DND-41 (cell line): Measurements from ENCODE around the gene RNLS.

Experiments
- ATAC-seq: fragments of 200-7000 bp; cut with Tn5 transposase; 3 replicates; pipeline ENCODE4 v1.9.1; 2021; ENCODE audit warnings: low read depth; ENCODE audit not compliant: insufficient read depth
- DNase-seq: peaks from one replicate; pipeline ENCODE4 v3.0.0-alpha.2; 2020
- H2AFZ ChIP-seq: 2 replicates; pipeline ENCODE4 v1.6.0; 2012; ENCODE audit warnings: low read depth, low read length
- H3K27ac ChIP-seq: 2 replicates; pipeline ENCODE4 v1.5.1; 2012; ENCODE audit warnings: low read length, inconsistent platforms
- H3K27me3 ChIP-seq: fragments of 200-600 bp; sonication (generic); 2 replicates; pipeline ENCODE4 v1.6.0; 2012; ENCODE audit warnings: low read length, mild to moderate bottlenecking, inconsistent platforms; ENCODE audit not compliant: insufficient read depth, poor library complexity
- H3K36me3 ChIP-seq: 2 replicates; pipeline ENCODE4 v1.5.1; 2012; ENCODE audit warnings: low read length, inconsistent platforms; ENCODE audit not compliant: insufficient read depth
- H3K4me1 ChIP-seq: 2 replicates; pipeline ENCODE4 v1.5.1; 2012; ENCODE audit warnings: mild to moderate bottlenecking, low read length; ENCODE audit not compliant: insufficient read depth
- H3K4me2 ChIP-seq: 2 replicates; pipeline ENCODE4 v1.6.0; 2012; ENCODE audit warnings: mild to moderate bottlenecking, moderate library complexity, low read length, inconsistent platforms; ENCODE audit not compliant: insufficient read depth
- H3K4me3 ChIP-seq, 2 experiments: fragments of 200-600 bp in 1 of 2; shearing (Covaris generic) in 1 of 2; 2 replicates each; pipeline ENCODE4 v1.5.1; 2012 to 2016; ENCODE audit warnings: inconsistent platforms in 2 of 2, low read length in 2 of 2, mild to moderate bottlenecking in 2 of 2, low read depth in 1 of 2, moderate library complexity in 1 of 2
- H3K79me2 ChIP-seq: 2 replicates; pipeline ENCODE4 v1.6.0; 2012; ENCODE audit warnings: low read length, inconsistent platforms; ENCODE audit not compliant: insufficient read depth
- H3K9ac ChIP-seq: 2 replicates; pipeline ENCODE4 v1.6.0; 2012; ENCODE audit warnings: low read depth, mild to moderate bottlenecking, inconsistent platforms, low read length, moderate library complexity
- H3K9me3 ChIP-seq: 2 replicates; pipeline ENCODE4 v1.5.1; 2012; ENCODE audit warnings: low read length, moderate library complexity, mild to moderate bottlenecking, inconsistent platforms; ENCODE audit not compliant: insufficient read depth, severe bottlenecking
- H4K20me1 ChIP-seq: 2 replicates; pipeline ENCODE4 v1.6.0; 2012; ENCODE audit warnings: low read length; ENCODE audit not compliant: insufficient read depth
- EZH2 ChIP-seq: IDR thresholded peaks from 3 replicates; pipeline ENCODE4 v1.6.1; 2012; ENCODE audit warnings: borderline replicate concordance, low read depth, mild to moderate bottlenecking, moderate library complexity, low read length, inconsistent platforms; ENCODE audit not compliant: severe bottlenecking
- TF ChIP-seq, protein P1 (sequence below): IDR thresholded peaks from 2 replicates; pipeline ENCODE4 v1.5.1; 2012; ENCODE audit warnings: borderline replicate concordance, low read length, moderate library complexity, mild to moderate bottlenecking; ENCODE audit not compliant: poor library complexity, severe bottlenecking; ENCODE audit errors: extremely low read depth

The RNLS gene

DNA sequence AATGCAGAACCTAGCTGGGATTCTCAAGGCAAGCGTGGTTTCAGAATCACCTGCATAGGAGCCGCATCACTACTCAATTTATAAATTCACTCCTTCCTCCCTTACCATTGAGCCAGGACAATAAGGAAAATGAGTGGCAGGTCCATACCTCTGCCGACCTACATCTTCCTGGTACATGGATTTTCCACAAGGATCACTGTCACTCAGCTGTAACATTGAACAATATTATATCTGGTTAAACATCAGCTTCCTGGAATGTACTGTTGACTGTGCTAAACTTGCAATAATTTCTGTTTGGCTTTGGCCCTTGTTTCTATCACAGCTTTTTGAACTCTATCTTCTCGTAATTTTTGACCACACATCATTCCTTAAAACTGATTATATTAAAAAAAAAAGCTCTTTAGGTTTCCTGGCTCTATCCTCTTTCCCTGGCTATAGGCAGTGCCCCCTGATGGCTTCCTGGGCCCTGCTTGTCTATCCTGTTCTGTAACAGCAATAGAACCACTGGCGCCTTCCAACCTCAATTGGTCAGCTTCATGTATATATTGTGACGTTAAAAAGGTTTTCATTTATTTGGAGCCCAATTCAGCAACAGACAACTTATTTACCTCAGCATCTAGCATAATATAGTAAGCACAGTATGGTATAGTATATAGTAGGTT, 59.2 kb downstream of the RNLS start:
- Histone ChIP-seq H3K4me3 (no peak overlapping the region), H3K36me3 (no peaks in the 10 kb centered on the region), H3K9me3 (no peaks in the 10 kb centered on the region), H3K79me2 (no peaks in the 10 kb centered on the region), H3K27me3 (no peaks in the 10 kb centered on the region), H4K20me1 (no peaks in the 10 kb centered on the region), H3K27ac (no peak overlapping the region), H2AFZ (no peak overlapping the region), H3K4me1 (no peaks in the 10 kb centered on the region), H3K9ac (no peak overlapping the region), H3K4me2 (no peak overlapping the region)
- DNase-seq (no peak), ATAC-seq (no peak)
- TF ChIP-seq, protein P1, sequence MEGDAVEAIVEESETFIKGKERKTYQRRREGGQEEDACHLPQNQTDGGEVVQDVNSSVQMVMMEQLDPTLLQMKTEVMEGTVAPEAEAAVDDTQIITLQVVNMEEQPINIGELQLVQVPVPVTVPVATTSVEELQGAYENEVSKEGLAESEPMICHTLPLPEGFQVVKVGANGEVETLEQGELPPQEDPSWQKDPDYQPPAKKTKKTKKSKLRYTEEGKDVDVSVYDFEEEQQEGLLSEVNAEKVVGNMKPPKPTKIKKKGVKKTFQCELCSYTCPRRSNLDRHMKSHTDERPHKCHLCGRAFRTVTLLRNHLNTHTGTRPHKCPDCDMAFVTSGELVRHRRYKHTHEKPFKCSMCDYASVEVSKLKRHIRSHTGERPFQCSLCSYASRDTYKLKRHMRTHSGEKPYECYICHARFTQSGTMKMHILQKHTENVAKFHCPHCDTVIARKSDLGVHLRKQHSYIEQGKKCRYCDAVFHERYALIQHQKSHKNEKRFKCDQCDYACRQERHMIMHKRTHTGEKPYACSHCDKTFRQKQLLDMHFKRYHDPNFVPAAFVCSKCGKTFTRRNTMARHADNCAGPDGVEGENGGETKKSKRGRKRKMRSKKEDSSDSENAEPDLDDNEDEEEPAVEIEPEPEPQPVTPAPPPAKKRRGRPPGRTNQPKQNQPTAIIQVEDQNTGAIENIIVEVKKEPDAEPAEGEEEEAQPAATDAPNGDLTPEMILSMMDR = no peak
- no peak for TF ChIP-seq EZH2

DNA sequence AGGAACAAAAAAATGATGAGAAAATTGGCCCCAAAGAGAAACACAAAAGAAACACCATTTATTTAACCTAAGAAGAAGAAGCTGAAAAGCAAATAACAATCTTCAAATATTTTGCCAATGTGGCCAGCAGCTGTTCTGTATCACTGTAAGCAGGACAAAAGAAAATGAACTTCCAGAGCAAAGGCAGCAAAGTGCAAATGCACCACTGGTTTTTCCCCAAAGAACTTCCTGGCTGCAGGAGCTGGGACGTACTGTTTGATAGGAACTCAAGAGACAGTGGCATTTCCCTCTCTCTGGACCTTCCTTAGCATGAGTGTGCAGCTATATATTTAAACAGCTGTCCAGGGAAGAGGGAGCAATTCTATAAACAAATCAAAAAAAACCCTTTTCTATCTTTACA, 60.4 kb downstream of the RNLS start:
- no peaks in the 10 kb centered on the region for H3K4me1 ChIP-seq
- no peaks in the 10 kb centered on the region for H3K79me2 ChIP-seq
- no peaks in the 10 kb centered on the region for H4K20me1 ChIP-seq
- no peak overlapping the region for H3K27ac ChIP-seq
- no peak for TF ChIP-seq EZH2
- TF ChIP-seq, protein P1 = no peak
- ATAC-seq = no peak
- H2AFZ ChIP-seq = no peak overlapping the region
- no peak overlapping the region for H3K4me3 ChIP-seq
- H3K4me2 ChIP-seq = no peak overlapping the region
- no peaks in the 10 kb centered on the region for H3K9me3 ChIP-seq
- no peaks in the 10 kb centered on the region for H3K27me3 ChIP-seq
- H3K36me3 ChIP-seq = no peaks in the 10 kb centered on the region
- no peak for DNase-seq
- H3K9ac ChIP-seq = no peak overlapping the region

GRCh38 chr10:88521791-88522190, 61.3 kb downstream of the RNLS start:
- H3K36me3 ChIP-seq = no peaks in the 10 kb centered on the region
- no peak for ATAC-seq
- H3K9ac ChIP-seq = no peak overlapping the region
- no peak overlapping the region for H3K4me2 ChIP-seq
- H2AFZ ChIP-seq = no peak overlapping the region
- no peak overlapping the region for H3K4me3 ChIP-seq
- H3K9me3 ChIP-seq = no peaks in the 10 kb centered on the region
- H3K4me1 ChIP-seq = no peaks in the 10 kb centered on the region
- no peaks in the 10 kb centered on the region for H4K20me1 ChIP-seq
- no peak for DNase-seq
- no peaks in the 10 kb centered on the region for H3K79me2 ChIP-seq
- no peak overlapping the region for H3K27ac ChIP-seq
- H3K27me3 ChIP-seq = no peaks in the 10 kb centered on the region
- TF ChIP-seq, protein P1 = no peak
- no peak for TF ChIP-seq EZH2
